SK-N-SH treated with all-trans-retinoic acid at 6 μM for 48 hours (cell line): Measurements from ENCODE around the gene DYNC2H1.

Source experiments
- ATAC-seq: fragments of 200-7000 bp; cut with Tn5 transposase; 3 replicates; pipeline ENCODE4 v1.9.1; 2020; ENCODE audit warnings: mild to moderate bottlenecking, moderate library complexity
- ARNTL ChIP-seq: fragments of 450-650 bp; formaldehyde crosslinking; IDR thresholded peaks from 2 replicates; pipeline ENCODE4 v1.5.0; 2020; ENCODE audit warnings: low read depth, mild to moderate bottlenecking, moderate library complexity, borderline replicate concordance
- BACH2 ChIP-seq: fragments of 250-450 bp; sonication (Bioruptor Pico); IDR thresholded peaks from 2 replicates; pipeline ENCODE4 v1.9.0; 2021; ENCODE audit warnings: mild to moderate bottlenecking, borderline replicate concordance
- CSDC2 ChIP-seq: fragments of 250-450 bp; sonication (Bioruptor Pico); IDR thresholded peaks from 2 replicates; pipeline ENCODE4 v1.5.0; 2020; ENCODE audit warnings: mild to moderate bottlenecking, moderate library complexity
- ESRRG ChIP-seq: fragments of 250-450 bp; sonication (Bioruptor Pico); IDR thresholded peaks from 2 replicates; pipeline ENCODE4 v1.6.1; 2021; ENCODE audit warnings: mild to moderate bottlenecking
- GLIS3 ChIP-seq: fragments of 250-450 bp; sonication (Bioruptor Pico); IDR thresholded peaks from 2 replicates; pipeline ENCODE4 v1.5.0; 2020; ENCODE audit warnings: mild to moderate bottlenecking, moderate library complexity
- ISL1 ChIP-seq: fragments of 250-450 bp; sonication (Bioruptor Pico); IDR thresholded peaks from 2 replicates; pipeline ENCODE4 v2.1.2; 2022; ENCODE audit warnings: mild to moderate bottlenecking, moderate library complexity
- OSR1 ChIP-seq: fragments of 250-450 bp; sonication (Bioruptor Pico); IDR thresholded peaks from 2 replicates; pipeline ENCODE4 v1.8.0; 2022; ENCODE audit warnings: moderate library complexity, mild to moderate bottlenecking, inconsistent platforms
- PPARA ChIP-seq: fragments of 250-450 bp; sonication (Bioruptor Pico); IDR thresholded peaks from 2 replicates; pipeline ENCODE4 v1.5.0; 2020; ENCODE audit warnings: mild to moderate bottlenecking, borderline replicate concordance
- RARB ChIP-seq: fragments of 250-450 bp; sonication (Bioruptor Pico); IDR thresholded peaks from 2 replicates; pipeline ENCODE4 v1.8.0; 2021; ENCODE audit warnings: mild to moderate bottlenecking, moderate library complexity
- TCF4 ChIP-seq: fragments of 250-450 bp; sonication (Bioruptor Pico); IDR thresholded peaks from 2 replicates; pipeline ENCODE4 v1.8.0; 2021; ENCODE audit warnings: mild to moderate bottlenecking, moderate library complexity, borderline replicate concordance
- TOX ChIP-seq: fragments of 250-450 bp; sonication (Bioruptor Pico); IDR thresholded peaks from 2 replicates; pipeline ENCODE4 v1.8.0; 2021; ENCODE audit warnings: mild to moderate bottlenecking, moderate library complexity, borderline replicate concordance
- ZFP30 ChIP-seq: fragments of 450-650 bp; formaldehyde crosslinking; IDR thresholded peaks from 2 replicates; pipeline ENCODE4 v1.5.0; 2022; ENCODE audit warnings: mild to moderate bottlenecking, moderate library complexity
- ZNF565 ChIP-seq: fragments of 450-650 bp; formaldehyde crosslinking; conservative IDR thresholded peaks from 2 replicates; pipeline ENCODE4 v1.5.0; 2020; ENCODE audit warnings: low read depth, mild to moderate bottlenecking, moderate library complexity
- ZNF70 ChIP-seq: fragments of 450-650 bp; formaldehyde crosslinking; IDR thresholded peaks from 2 replicates; pipeline ENCODE4 v1.5.0; 2020; ENCODE audit warnings: mild to moderate bottlenecking, moderate library complexity
- ZNF8 ChIP-seq: fragments of 450-650 bp; formaldehyde crosslinking; IDR thresholded peaks from 2 replicates; pipeline ENCODE4 v1.5.0; 2020; ENCODE audit warnings: mild to moderate bottlenecking, moderate library complexity
- TF ChIP-seq, protein P1 (sequence below): fragments of 250-450 bp; sonication (Bioruptor Pico); IDR thresholded peaks from 2 replicates; pipeline ENCODE4 v1.8.0; 2021; ENCODE audit warnings: low read depth, mild to moderate bottlenecking, moderate library complexity, borderline replicate concordance
- TF ChIP-seq, protein P2 (sequence below): fragments of 250-450 bp; sonication (Bioruptor Pico); IDR thresholded peaks from 2 replicates; pipeline ENCODE4 v1.5.1; 2020; ENCODE audit warnings: low read depth, mild to moderate bottlenecking, moderate library complexity
- TF ChIP-seq, protein P3 (sequence below): fragments of 250-450 bp; sonication (Bioruptor Pico); IDR thresholded peaks from 2 replicates; pipeline ENCODE4 v1.5.1; 2021; ENCODE audit warnings: mild to moderate bottlenecking, moderate library complexity
- TF ChIP-seq, protein P4 (sequence below): fragments of 250-450 bp; sonication (Bioruptor Pico); IDR thresholded peaks from 2 replicates; pipeline ENCODE4 v1.5.0; 2020; ENCODE audit warnings: mild to moderate bottlenecking, moderate library complexity
- TF ChIP-seq, protein P5 (sequence below): fragments of 250-450 bp; sonication (Bioruptor Pico); IDR thresholded peaks from 2 replicates; pipeline ENCODE4 v1.8.0; 2020; ENCODE audit warnings: mild to moderate bottlenecking, moderate library complexity, borderline replicate concordance

DYNC2H1 gene

DNA sequence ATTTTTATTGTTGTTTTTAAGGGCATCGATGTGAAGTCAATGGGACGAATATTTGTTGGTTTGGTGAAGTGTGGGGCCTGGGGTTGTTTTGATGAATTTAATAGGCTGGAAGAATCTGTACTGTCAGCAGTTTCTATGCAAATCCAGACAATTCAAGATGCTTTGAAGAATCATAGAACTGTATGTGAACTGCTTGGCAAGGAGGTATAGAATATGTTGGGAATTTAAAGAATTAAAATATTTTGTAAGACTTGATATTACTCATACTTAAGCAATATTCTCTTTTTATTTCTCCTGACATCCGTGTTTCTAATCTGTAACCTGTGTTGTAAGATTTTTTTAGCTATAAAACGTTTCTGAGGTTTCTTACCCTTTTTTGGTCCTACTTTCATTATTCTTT lies 61.6 kb downstream of the DYNC2H1 start:
- TF ChIP-seq, protein P1, sequence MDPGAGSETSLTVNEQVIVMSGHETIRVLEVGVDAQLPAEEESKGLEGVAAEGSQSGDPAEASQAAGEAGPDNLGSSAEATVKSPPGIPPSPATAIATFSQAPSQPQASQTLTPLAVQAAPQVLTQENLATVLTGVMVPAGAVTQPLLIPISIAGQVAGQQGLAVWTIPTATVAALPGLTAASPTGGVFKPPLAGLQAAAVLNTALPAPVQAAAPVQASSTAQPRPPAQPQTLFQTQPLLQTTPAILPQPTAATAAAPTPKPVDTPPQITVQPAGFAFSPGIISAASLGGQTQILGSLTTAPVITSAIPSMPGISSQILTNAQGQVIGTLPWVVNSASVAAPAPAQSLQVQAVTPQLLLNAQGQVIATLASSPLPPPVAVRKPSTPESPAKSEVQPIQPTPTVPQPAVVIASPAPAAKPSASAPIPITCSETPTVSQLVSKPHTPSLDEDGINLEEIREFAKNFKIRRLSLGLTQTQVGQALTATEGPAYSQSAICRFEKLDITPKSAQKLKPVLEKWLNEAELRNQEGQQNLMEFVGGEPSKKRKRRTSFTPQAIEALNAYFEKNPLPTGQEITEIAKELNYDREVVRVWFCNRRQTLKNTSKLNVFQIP (CRISPR knock-in tag) = no peak
- TF ChIP-seq ZNF8 (CRISPR knock-in tag) = no peak
- TF ChIP-seq RARB = no peak
- TF ChIP-seq, protein P2, sequence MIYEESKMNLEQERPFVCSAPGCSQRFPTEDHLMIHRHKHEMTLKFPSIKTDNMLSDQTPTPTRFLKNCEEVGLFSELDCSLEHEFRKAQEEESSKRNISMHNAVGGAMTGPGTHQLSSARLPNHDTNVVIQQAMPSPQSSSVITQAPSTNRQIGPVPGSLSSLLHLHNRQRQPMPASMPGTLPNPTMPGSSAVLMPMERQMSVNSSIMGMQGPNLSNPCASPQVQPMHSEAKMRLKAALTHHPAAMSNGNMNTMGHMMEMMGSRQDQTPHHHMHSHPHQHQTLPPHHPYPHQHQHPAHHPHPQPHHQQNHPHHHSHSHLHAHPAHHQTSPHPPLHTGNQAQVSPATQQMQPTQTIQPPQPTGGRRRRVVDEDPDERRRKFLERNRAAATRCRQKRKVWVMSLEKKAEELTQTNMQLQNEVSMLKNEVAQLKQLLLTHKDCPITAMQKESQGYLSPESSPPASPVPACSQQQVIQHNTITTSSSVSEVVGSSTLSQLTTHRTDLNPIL (CRISPR knock-in tag) = no peak
- no peak for TF ChIP-seq OSR1 (CRISPR knock-in tag)
- TF ChIP-seq ZNF565 (CRISPR knock-in tag) = no peak
- no peak for ATAC-seq

DNA sequence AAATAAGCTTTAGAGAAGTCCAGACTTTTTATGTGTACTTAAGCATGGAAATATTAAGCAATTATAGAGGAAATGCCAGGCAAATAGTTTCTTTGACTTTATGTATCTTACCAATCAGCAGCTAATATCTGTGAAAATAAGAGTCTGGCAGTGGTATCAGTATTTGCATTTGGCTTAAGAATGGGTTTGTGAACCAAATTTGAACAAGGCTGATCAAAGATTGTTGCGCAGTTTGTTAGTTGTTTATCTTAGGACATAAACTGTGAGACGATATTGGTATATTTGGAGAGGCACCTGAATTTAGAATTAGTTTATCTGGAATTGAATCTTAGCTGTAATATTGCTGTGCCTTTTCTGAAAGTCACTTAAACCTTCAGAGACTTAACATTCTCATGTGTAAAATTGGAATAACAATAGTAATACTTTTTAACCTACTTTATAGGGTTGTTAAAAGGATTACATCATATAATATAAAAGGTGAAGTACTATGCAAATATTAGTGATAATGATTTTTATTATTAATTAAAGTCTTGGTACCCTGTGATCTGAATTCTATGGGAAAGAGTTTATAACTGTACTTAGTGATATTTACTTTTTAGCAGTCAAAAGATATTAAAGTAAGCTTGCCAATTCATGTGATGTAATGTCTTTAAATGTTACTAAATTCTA lies 66.4 kb downstream of the DYNC2H1 start:
- ATAC-seq = no peak
- TF ChIP-seq, protein P3, sequence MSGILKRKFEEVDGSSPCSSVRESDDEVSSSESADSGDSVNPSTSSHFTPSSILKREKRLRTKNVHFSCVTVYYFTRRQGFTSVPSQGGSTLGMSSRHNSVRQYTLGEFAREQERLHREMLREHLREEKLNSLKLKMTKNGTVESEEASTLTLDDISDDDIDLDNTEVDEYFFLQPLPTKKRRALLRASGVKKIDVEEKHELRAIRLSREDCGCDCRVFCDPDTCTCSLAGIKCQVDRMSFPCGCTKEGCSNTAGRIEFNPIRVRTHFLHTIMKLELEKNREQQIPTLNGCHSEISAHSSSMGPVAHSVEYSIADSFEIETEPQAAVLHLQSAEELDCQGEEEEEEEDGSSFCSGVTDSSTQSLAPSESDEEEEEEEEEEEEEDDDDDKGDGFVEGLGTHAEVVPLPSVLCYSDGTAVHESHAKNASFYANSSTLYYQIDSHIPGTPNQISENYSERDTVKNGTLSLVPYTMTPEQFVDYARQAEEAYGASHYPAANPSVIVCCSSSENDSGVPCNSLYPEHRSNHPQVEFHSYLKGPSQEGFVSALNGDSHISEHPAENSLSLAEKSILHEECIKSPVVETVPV (CRISPR knock-in tag) = no peak
- TF ChIP-seq ARNTL (CRISPR knock-in tag) = no peak
- TF ChIP-seq ZNF70 = no peak
- no peak for TF ChIP-seq ZFP30 (CRISPR knock-in tag)
- TF ChIP-seq, protein P1 (CRISPR knock-in tag) = no peak
- TF ChIP-seq, protein P4, sequence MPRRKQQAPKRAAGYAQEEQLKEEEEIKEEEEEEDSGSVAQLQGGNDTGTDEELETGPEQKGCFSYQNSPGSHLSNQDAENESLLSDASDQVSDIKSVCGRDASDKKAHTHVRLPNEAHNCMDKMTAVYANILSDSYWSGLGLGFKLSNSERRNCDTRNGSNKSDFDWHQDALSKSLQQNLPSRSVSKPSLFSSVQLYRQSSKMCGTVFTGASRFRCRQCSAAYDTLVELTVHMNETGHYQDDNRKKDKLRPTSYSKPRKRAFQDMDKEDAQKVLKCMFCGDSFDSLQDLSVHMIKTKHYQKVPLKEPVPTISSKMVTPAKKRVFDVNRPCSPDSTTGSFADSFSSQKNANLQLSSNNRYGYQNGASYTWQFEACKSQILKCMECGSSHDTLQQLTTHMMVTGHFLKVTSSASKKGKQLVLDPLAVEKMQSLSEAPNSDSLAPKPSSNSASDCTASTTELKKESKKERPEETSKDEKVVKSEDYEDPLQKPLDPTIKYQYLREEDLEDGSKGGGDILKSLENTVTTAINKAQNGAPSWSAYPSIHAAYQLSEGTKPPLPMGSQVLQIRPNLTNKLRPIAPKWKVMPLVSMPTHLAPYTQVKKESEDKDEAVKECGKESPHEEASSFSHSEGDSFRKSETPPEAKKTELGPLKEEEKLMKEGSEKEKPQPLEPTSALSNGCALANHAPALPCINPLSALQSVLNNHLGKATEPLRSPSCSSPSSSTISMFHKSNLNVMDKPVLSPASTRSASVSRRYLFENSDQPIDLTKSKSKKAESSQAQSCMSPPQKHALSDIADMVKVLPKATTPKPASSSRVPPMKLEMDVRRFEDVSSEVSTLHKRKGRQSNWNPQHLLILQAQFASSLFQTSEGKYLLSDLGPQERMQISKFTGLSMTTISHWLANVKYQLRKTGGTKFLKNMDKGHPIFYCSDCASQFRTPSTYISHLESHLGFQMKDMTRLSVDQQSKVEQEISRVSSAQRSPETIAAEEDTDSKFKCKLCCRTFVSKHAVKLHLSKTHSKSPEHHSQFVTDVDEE (CRISPR knock-in tag) = no peak
- TF ChIP-seq ZNF565 (CRISPR knock-in tag) = no peak
- TF ChIP-seq CSDC2 (CRISPR knock-in tag) = no peak
- no peak for TF ChIP-seq TCF4
- TF ChIP-seq, protein P5, sequence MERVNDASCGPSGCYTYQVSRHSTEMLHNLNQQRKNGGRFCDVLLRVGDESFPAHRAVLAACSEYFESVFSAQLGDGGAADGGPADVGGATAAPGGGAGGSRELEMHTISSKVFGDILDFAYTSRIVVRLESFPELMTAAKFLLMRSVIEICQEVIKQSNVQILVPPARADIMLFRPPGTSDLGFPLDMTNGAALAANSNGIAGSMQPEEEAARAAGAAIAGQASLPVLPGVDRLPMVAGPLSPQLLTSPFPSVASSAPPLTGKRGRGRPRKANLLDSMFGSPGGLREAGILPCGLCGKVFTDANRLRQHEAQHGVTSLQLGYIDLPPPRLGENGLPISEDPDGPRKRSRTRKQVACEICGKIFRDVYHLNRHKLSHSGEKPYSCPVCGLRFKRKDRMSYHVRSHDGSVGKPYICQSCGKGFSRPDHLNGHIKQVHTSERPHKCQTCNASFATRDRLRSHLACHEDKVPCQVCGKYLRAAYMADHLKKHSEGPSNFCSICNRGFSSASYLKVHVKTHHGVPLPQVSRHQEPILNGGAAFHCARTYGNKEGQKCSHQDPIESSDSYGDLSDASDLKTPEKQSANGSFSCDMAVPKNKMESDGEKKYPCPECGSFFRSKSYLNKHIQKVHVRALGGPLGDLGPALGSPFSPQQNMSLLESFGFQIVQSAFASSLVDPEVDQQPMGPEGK (CRISPR knock-in tag) = no peak
- no peak for TF ChIP-seq OSR1 (CRISPR knock-in tag)
- TF ChIP-seq GLIS3 (CRISPR knock-in tag) = no peak
- TF ChIP-seq PPARA (CRISPR knock-in tag) = no peak
- TF ChIP-seq ESRRG (CRISPR knock-in tag) = no peak
- TF ChIP-seq RARB = no peak
- TF ChIP-seq TOX (CRISPR knock-in tag) = no peak
- no peak for TF ChIP-seq BACH2 (CRISPR knock-in tag)
- no peak for TF ChIP-seq ISL1 (CRISPR knock-in tag)
- no peak for TF ChIP-seq ZNF8 (CRISPR knock-in tag)
